Measurements from ENCODE around the gene VKORC1.

Gene VKORC1

DNA sequence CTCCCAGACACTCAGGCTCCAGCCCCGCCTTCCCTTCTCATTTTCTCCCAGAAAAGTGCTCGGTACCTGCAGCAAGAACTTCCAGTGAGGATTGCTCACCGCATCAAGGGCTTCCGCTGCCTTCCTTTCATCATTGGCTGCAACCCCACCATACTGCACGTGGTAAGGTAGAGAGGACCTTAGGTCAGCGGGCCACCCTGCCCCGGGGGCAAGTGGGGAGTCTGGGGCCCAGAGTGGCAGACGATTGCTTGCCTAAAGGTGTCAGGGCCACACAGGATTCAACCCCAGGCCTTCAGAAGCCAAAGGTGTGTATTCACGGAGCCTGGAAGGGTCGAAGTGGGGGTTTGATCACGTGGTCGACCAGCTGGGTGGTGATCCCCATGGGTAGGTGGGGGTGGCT is 15.0 kb upstream of the VKORC1 start:
- no peak for DNase-seq
- Histone ChIP-seq H3K23ac (ENCODE audit: low read length) (no peak overlapping the region), H2BK15ac (replicated peaks; ENCODE audit: low read depth) (no peak overlapping the region), H3K56ac (ENCODE audit: low read length) (no peak overlapping the region), H2BK120ac (ENCODE audit: low read depth, low read length) (no peak overlapping the region), H3K36me3 (ENCODE audit: control insufficient read depth, insufficient read depth, low read length) (peaks cover 4% of the 10 kb centered on the region), H3K27ac (ENCODE audit: low read depth, low read length) (no peak overlapping the region), H3K4ac (ENCODE audit: low read depth, low read length) (no peak overlapping the region), H3K4me2 (ENCODE audit: low read length) (no peak overlapping the region), H3K79me2 (ENCODE audit: control insufficient read depth, insufficient read depth, low read length) (no peaks in the 10 kb centered on the region), H2BK5ac (ENCODE audit: low read length) (no peak overlapping the region), H3K9ac (ENCODE audit: low read length) (no peak overlapping the region), H3K27me3 (ENCODE audit: insufficient read depth, low read length, poor library complexity) (no peaks in the 10 kb centered on the region), H3K18ac (ENCODE audit: low read length) (no peak overlapping the region), H2AK5ac (ENCODE audit: low read length) (no peak overlapping the region), H4K5ac (ENCODE audit: low read length) (no peak overlapping the region), H3K4me1 (ENCODE audit: control insufficient read depth, low read depth, low read length) (no peaks in the 10 kb centered on the region), H3K4me3 (ENCODE audit: low read length) (no peak overlapping the region), H4K8ac (ENCODE audit: low read depth, low read length) (no peak overlapping the region), H3K79me1 (ENCODE audit: low read length) (peaks cover 4% of the 10 kb centered on the region)
- no CpG with 5 or more reads among the region's 12 CpGs for WGBS (ENCODE audit: extremely low coverage, insufficient coverage, low lambda C conversion rate)

DNA sequence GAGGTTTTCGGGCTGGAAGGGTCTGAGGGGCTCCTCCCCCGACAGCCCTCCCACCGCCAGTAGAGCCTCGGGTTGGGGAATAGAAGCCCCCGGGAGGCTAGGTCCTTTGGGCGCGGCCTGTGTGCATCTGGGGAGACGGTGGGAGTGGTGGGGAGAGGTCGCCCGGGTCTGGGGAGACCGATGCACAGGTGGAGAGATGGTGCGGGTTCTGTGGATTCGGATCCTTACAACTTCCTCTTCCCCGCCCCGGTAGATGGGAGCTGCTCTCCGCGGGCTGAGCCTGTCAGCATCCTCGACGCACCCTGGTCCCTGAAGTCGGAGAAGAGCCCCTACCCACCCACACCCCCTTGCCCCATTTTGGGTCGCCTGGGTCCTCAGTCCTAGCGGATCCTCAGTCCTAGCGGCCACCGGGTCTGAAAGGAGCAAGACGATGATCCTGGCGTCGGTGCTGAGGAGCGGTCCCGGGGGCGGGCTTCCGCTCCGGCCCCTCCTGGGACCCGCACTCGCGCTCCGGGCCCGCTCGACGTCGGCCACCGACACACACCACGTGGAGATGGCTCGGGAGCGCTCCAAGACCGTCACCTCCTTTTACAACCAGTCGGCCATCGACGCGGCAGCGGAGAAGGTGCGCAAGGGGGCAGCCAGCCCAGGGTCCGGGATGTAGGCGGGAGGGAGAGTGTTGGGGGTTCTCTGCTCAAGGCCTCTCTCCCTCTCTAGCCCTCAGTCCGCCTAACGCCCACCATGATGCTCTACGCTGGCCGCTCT is 14.4 kb upstream of the VKORC1 start:
- H3K23ac ChIP-seq (ENCODE audit: low read length): no peak overlapping the region
- WGBS (ENCODE audit: extremely low coverage, insufficient coverage, low lambda C conversion rate): no CpG with 5 or more reads among the region's 57 CpGs
- H2BK120ac ChIP-seq (ENCODE audit: low read depth, low read length): no peak overlapping the region
- no peak overlapping the region for H2BK5ac ChIP-seq (ENCODE audit: low read length)
- H3K4ac ChIP-seq (ENCODE audit: low read depth, low read length): peak overlapping the region; percentile 74
- no peak overlapping the region for H2AK5ac ChIP-seq (ENCODE audit: low read length)
- no peaks in the 10 kb centered on the region for H3K4me1 ChIP-seq (ENCODE audit: control insufficient read depth, low read depth, low read length)
- no peak overlapping the region for H4K8ac ChIP-seq (ENCODE audit: low read depth, low read length)
- H3K27ac ChIP-seq (ENCODE audit: low read depth, low read length): no peak overlapping the region
- no peaks in the 10 kb centered on the region for H3K27me3 ChIP-seq (ENCODE audit: insufficient read depth, low read length, poor library complexity)
- no peaks in the 10 kb centered on the region for H3K79me2 ChIP-seq (ENCODE audit: control insufficient read depth, insufficient read depth, low read length)
- DNase-seq: no peak
- peak overlapping the region; percentile 80 for H3K4me3 ChIP-seq (ENCODE audit: low read length)
- no peak overlapping the region for H4K5ac ChIP-seq (ENCODE audit: low read length)
- peaks cover 4% of the 10 kb centered on the region for H3K79me1 ChIP-seq (ENCODE audit: low read length)
- peak overlapping the region; percentile 91 for H3K9ac ChIP-seq (ENCODE audit: low read length)
- H2BK15ac ChIP-seq (replicated peaks; ENCODE audit: low read depth): no peak overlapping the region
- H3K18ac ChIP-seq (ENCODE audit: low read length): peak overlapping the region; percentile 72
- peak overlapping the region; percentile 90 for H3K4me2 ChIP-seq (ENCODE audit: low read length)
- peak overlapping the region; percentile 97 for H3K56ac ChIP-seq (ENCODE audit: low read length)
- H3K36me3 ChIP-seq (ENCODE audit: control insufficient read depth, insufficient read depth, low read length): peaks cover 4% of the 10 kb centered on the region

DNA sequence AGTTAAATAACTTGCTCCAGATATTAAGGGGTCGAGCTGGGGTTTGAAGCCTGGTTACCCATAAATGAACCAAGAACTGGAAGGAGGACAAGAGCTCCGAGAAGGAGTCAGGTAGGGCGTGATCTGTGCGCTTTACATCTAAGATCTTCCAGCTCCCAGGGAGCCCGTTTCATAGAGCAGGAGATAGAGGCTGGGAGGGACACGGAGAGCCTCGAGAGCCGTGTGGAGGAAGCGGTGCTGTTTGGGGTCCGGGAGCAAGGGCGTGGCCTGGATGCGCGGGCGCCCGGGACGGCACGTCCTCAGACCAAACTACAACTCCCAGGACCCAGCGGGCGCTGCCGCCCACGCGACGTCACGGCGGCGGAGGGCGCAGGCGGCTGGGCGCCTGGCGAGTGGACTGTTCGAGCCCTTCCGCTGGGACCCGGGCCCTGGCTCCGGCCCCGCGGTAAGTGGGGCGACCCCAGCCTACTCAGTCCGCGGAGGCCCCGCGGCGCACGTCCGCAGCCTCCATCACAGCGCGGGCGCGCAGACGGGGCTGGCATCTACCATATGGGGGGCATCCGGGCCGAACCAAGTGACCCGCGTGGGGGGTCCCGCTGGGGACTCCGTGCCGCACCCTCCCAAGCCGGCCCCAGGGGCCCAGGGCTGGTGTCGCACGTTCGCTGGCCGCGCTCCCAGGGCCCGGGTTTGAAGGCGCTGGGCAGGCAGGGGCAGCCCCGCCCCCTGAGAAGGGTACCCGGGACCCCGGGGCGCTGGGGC is 13.6 kb upstream of the VKORC1 start, which contains the start of gene BCKDK:
TSS of gene BCKDK (plus strand) at position 352 of the 759 bp plus-strand sequence. CDS start 838 bp downstream, outside the sequence.
- H3K56ac ChIP-seq (ENCODE audit: low read length): peak within 1 kb of the TSS; percentile 97
- H4K5ac ChIP-seq (ENCODE audit: low read length): no peak within 1 kb of the TSS
- peak within 1 kb of the TSS; percentile 91 for H3K9ac ChIP-seq (ENCODE audit: low read length)
- H2BK15ac ChIP-seq (replicated peaks; ENCODE audit: low read depth): no peak within 1 kb of the TSS
- no peaks in the 10 kb centered on the region for H3K79me2 ChIP-seq (ENCODE audit: control insufficient read depth, insufficient read depth, low read length)
- H3K4me3 ChIP-seq (ENCODE audit: low read length): peak within 1 kb of the TSS; percentile 80
- H3K4ac ChIP-seq (ENCODE audit: low read depth, low read length): peak within 1 kb of the TSS; percentile 74
- WGBS (ENCODE audit: extremely low coverage, insufficient coverage, low lambda C conversion rate): no CpG with 5 or more reads among the region's 68 CpGs
- no peak within 1 kb of the TSS for H2BK5ac ChIP-seq (ENCODE audit: low read length)
- H2BK120ac ChIP-seq (ENCODE audit: low read depth, low read length): no peak within 1 kb of the TSS
- H3K27ac ChIP-seq (ENCODE audit: low read depth, low read length): no peak within 1 kb of the TSS
- no peak within 1 kb of the TSS for H2AK5ac ChIP-seq (ENCODE audit: low read length)
- peak within 1 kb of the TSS; percentile 77 for H4K8ac ChIP-seq (ENCODE audit: low read depth, low read length)
- H3K23ac ChIP-seq (ENCODE audit: low read length): peak within 1 kb of the TSS; percentile 57
- H3K4me1 ChIP-seq (ENCODE audit: control insufficient read depth, low read depth, low read length): no peaks in the 10 kb centered on the region
- H3K27me3 ChIP-seq (ENCODE audit: insufficient read depth, low read length, poor library complexity): no peaks in the 10 kb centered on the region
- peak; percentile 65 for DNase-seq
- peak within 1 kb of the TSS; percentile 90 for H3K4me2 ChIP-seq (ENCODE audit: low read length)
- H3K79me1 ChIP-seq (ENCODE audit: low read length): peaks cover 4% of the 10 kb centered on the region
- H3K36me3 ChIP-seq (ENCODE audit: control insufficient read depth, insufficient read depth, low read length): peaks cover 4% of the 10 kb centered on the region
- H3K18ac ChIP-seq (ENCODE audit: low read length): peak within 1 kb of the TSS; percentile 72

DNA sequence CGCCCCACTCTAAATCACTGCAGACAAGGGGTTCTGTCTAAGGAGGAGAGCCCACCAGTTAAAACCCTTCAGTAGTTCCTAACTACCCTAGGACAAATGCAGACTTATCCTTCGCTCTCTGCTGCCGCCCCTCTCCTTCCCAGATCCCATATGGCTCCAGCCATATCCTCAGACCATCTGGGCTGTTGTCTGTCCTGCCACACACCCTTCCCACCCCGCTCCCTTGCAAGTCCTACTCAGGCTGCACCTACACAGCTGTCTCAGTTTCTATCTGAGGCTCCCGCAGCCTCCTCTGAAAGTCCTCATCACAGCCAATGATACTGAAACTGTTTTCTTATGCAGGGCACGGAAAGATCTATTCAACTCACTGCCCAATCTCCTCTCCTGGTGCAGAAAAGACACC is 12.9 kb upstream of the VKORC1 start:
- no peak for DNase-seq
- Histone ChIP-seq H3K4me2 (ENCODE audit: low read length) (no peak overlapping the region), H2BK5ac (ENCODE audit: low read length) (no peak overlapping the region)

DNA sequence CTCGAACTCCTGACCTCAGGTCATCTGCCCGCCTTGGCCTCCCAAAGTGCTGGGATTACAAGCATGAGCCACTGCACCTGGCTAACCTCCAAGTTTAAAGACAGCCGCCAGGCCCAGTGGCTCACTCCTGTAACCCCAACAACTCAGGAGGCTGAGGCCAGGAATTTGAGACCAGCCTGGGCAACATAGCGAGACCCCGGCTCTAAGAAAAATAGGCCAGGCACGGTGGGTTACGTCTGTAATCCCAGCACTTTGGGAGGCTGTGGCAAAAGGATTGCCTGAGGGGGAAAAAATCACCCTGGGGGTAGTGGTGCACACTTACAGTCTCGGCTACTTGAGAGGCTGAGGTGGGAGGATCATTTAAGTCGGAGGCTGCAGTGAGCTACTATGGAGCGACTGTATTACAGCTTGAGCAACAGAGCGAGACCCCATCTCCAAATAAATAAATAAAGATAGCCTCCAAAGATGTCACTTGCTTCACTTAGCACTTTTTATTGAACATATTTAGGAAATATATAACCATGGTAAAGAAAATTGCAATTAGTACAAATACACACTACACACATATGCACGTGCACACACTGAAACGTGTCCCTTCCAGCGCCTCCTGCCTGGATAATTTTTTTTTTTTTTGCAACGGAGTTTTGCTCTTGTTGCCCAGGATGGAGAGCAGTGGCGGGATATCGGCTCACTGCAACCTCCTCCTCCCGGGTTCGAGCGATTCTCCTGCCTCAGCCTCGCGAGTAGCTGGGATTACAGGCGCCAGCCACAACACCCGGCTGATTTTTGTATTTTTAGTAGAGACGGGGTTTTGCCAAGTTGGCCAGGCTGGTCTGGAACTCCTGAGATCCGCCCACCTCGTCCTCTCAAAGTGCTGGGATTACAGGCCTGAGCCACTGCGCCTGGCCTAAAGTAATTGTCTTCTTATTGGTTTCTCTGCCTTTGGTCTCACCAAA is 12.2 kb upstream of the VKORC1 start:
- no peak overlapping the region for H2BK120ac ChIP-seq (ENCODE audit: low read depth, low read length)
- WGBS (ENCODE audit: extremely low coverage, insufficient coverage, low lambda C conversion rate): no CpG with 5 or more reads among the region's 28 CpGs
- H2AK5ac ChIP-seq (ENCODE audit: low read length): no peak overlapping the region
- no peak overlapping the region for H4K8ac ChIP-seq (ENCODE audit: low read depth, low read length)
- no peak overlapping the region for H3K4me3 ChIP-seq (ENCODE audit: low read length)
- no peak overlapping the region for H2BK15ac ChIP-seq (replicated peaks; ENCODE audit: low read depth)
- H3K9ac ChIP-seq (ENCODE audit: low read length): no peak overlapping the region
- no peak overlapping the region for H3K23ac ChIP-seq (ENCODE audit: low read length)
- no peaks in the 10 kb centered on the region for H3K27me3 ChIP-seq (ENCODE audit: insufficient read depth, low read length, poor library complexity)
- H3K56ac ChIP-seq (ENCODE audit: low read length): no peak overlapping the region
- no peak overlapping the region for H3K18ac ChIP-seq (ENCODE audit: low read length)
- DNase-seq: no peak
- no peaks in the 10 kb centered on the region for H3K79me2 ChIP-seq (ENCODE audit: control insufficient read depth, insufficient read depth, low read length)
- H2BK5ac ChIP-seq (ENCODE audit: low read length): no peak overlapping the region
- H3K4me2 ChIP-seq (ENCODE audit: low read length): no peak overlapping the region
- H3K79me1 ChIP-seq (ENCODE audit: low read length): peaks cover 4% of the 10 kb centered on the region
- no peak overlapping the region for H3K4ac ChIP-seq (ENCODE audit: low read depth, low read length)
- H3K4me1 ChIP-seq (ENCODE audit: control insufficient read depth, low read depth, low read length): no peaks in the 10 kb centered on the region
- no peak overlapping the region for H4K5ac ChIP-seq (ENCODE audit: low read length)
- peaks cover 2% of the 10 kb centered on the region for H3K36me3 ChIP-seq (ENCODE audit: control insufficient read depth, insufficient read depth, low read length)
- no peak overlapping the region for H3K27ac ChIP-seq (ENCODE audit: low read depth, low read length)

More for the DNA sequence above, 12.9 kb upstream of the VKORC1 start:
- no peak overlapping the region for H3K4ac ChIP-seq (ENCODE audit: low read depth, low read length)
- H2BK15ac ChIP-seq (replicated peaks; ENCODE audit: low read depth): no peak overlapping the region
- H3K79me2 ChIP-seq (ENCODE audit: control insufficient read depth, insufficient read depth, low read length): no peaks in the 10 kb centered on the region
- no peak overlapping the region for H3K4me3 ChIP-seq (ENCODE audit: low read length)
- no peaks in the 10 kb centered on the region for H3K27me3 ChIP-seq (ENCODE audit: insufficient read depth, low read length, poor library complexity)
- H4K5ac ChIP-seq (ENCODE audit: low read length): no peak overlapping the region
- no peak overlapping the region for H3K18ac ChIP-seq (ENCODE audit: low read length)
- no peak overlapping the region for H4K8ac ChIP-seq (ENCODE audit: low read depth, low read length)
- H3K56ac ChIP-seq (ENCODE audit: low read length): no peak overlapping the region
- H2AK5ac ChIP-seq (ENCODE audit: low read length): no peak overlapping the region
- H3K27ac ChIP-seq (ENCODE audit: low read depth, low read length): no peak overlapping the region
- WGBS (ENCODE audit: extremely low coverage, insufficient coverage, low lambda C conversion rate): no CpG with 5 or more reads among the region's 6 CpGs
- H3K23ac ChIP-seq (ENCODE audit: low read length): no peak overlapping the region
- peaks cover 4% of the 10 kb centered on the region for H3K36me3 ChIP-seq (ENCODE audit: control insufficient read depth, insufficient read depth, low read length)
- peaks cover 4% of the 10 kb centered on the region for H3K79me1 ChIP-seq (ENCODE audit: low read length)
- no peak overlapping the region for H2BK120ac ChIP-seq (ENCODE audit: low read depth, low read length)
- H3K4me1 ChIP-seq (ENCODE audit: control insufficient read depth, low read depth, low read length): no peaks in the 10 kb centered on the region
- no peak overlapping the region for H3K9ac ChIP-seq (ENCODE audit: low read length)

All from mesendoderm (in vitro differentiated cells).